IPS DF 6.9 (cell line): ENCODE data around the gene PIK3AP1.

ENCODE experiments used
- DNase-seq: peaks from one replicate; pipeline ENCODE4 v3.0.0-alpha.2; 2013; ENCODE audit warnings: low read depth, low spot score
- H3K27ac ChIP-seq: one replicate; pipeline ENCODE4 v1.5.1; 2013; ENCODE audit warnings: low read length, control low read depth
- H3K27me3 ChIP-seq: 2 replicates; pipeline ENCODE4 v1.6.1; 2013; ENCODE audit warnings: mild to moderate bottlenecking, low read length; ENCODE audit not compliant: control insufficient read depth, insufficient read depth
- H3K36me3 ChIP-seq: 2 replicates; pipeline ENCODE4 v1.6.1; 2013; ENCODE audit warnings: low read length; ENCODE audit not compliant: control insufficient read depth, insufficient read depth
- H3K4me1 ChIP-seq: 2 replicates; pipeline ENCODE4 v1.6.1; 2013; ENCODE audit warnings: low read length; ENCODE audit not compliant: control insufficient read depth, insufficient read depth
- H3K4me3 ChIP-seq: 2 replicates; pipeline ENCODE4 v1.5.1; 2013; ENCODE audit warnings: mild to moderate bottlenecking, low read length
- H3K9me3 ChIP-seq: 2 replicates; pipeline ENCODE4 v1.6.1; 2013; ENCODE audit warnings: low read length, inconsistent platforms; ENCODE audit not compliant: control insufficient read depth, insufficient read depth
- WGBS: extraction: QIAGEN DNeasy Blood & Tissue Kit; methylation state at CpG from one replicate; pipeline ENCODE4 v1.1.7; 2013; ENCODE audit warnings: mixed read lengths, missing lambda C conversion rate; ENCODE audit not compliant: insufficient read length, insufficient coverage; 5-methylcytosine and 5-hydroxymethylcytosine counted together

Gene PIK3AP1

DNA sequence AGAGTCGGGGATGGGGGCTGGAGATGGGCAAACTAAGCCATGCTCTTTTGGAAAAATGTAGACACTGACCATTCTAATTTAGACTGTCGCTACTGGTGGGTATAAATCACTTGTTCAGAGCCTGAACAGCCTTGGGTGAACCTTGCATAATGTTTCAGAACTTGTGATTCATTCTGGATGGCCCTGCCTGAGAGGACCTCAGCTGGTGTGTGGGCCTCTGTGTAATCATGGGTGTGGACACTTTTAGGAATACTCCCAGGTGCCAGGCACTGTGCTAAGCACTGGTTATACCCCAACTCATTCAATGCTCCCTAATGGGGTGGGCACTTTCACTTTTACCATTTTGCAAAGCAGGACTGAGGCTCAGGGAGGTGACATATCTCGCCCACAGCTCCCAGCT, 106.7 kb downstream of the PIK3AP1 start:
- Histone ChIP-seq H3K4me3 (no peak overlapping the region), H3K36me3 (no peaks in the 10 kb centered on the region)
- no CpG with 5 or more reads among the region's 3 CpGs for WGBS

DNA sequence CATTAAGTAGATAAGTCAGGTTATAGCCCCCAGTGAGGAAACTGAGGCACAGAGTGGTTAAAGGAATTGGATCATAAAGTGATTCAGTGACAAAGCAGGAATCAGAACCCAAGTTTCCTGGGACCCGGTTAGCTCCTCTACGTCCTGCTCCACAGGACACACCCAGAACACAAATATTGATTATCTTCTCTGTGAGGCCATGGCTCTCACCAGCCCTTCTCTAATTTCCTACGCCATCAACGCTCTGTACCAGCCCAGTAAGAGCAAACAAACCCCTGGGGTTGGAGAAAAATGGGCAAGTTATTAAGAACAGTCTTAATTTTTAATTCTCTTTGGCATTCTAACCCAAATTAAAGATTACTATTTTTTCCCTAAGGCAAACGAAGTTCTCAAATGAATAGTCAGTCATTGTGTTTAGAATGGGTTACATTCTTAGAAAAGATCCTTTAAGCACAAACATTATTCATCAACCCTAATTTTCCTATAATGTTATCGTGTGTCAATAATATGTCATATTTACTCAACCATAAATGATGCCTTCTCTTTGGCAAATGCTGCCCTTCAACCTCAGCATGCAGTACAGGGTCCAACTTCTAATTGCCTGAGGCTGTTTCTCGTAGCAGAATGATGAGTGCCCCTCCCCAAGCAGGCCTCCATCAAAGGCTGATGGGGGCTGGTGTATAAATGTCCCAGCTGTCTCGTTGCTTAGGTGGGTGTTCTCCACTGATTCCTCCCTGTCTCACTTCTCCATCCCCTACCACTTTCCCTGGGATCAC, 108.1 kb downstream of the PIK3AP1 start:
- no peaks in the 10 kb centered on the region for H3K4me1 ChIP-seq
- WGBS: no CpG with 5 or more reads among the region's 8 CpGs
- no peaks in the 10 kb centered on the region for H3K27me3 ChIP-seq
- no peak overlapping the region for H3K27ac ChIP-seq
- H3K4me3 ChIP-seq: no peak overlapping the region
- no peak for DNase-seq
- H3K9me3 ChIP-seq: no peaks in the 10 kb centered on the region
- no peaks in the 10 kb centered on the region for H3K36me3 ChIP-seq

More for the DNA sequence above, 106.7 kb downstream of the PIK3AP1 start:
- Histone ChIP-seq H3K27ac (no peak overlapping the region), H3K9me3 (no peaks in the 10 kb centered on the region), H3K4me1 (no peaks in the 10 kb centered on the region), H3K27me3 (no peaks in the 10 kb centered on the region)
- no peak for DNase-seq

DNA sequence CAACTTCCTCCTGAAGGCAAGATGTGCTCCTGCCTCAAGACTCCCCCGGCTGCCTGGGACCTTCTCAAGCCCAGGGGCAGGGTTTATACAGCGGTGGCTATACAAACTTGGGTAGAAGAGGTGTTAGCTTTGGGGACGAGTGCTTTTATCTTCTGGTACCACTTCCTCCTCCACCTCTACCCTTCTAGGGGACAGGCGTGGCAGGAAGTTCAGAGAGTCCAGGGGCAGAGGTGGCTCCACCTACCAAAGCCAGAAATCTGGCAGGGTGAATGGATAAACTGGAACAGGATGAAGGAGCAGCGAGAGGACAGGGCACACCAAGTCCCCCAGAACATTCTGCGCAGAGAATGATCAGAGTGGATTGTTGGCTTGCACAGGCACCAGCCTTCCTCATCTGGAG, 109.5 kb downstream of the PIK3AP1 start:
- DNase-seq: no peak
- no peaks in the 10 kb centered on the region for H3K36me3 ChIP-seq
- WGBS: no CpG with 5 or more reads among the region's 6 CpGs

DNA sequence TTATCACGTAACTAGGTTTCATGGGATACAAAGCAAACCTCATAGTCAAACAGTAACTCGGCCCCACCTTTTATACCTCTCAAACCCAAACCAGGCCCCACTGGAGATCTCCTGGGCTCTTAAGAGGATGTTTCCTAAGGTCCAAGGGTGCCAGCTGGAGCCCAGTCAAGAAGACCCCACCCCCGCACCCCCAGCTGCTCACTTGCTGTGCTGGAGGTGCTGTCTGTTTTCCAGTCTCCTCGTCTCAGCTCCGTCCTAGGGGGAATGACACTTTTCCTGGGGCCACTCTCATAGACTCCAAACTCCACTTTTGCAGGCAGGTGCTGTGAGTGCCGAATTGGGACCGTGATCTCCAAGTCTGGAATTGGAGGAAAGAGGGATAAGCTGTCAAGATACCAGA, 110.8 kb downstream of the PIK3AP1 start:
- H3K27ac ChIP-seq: no peak overlapping the region
- no CpG with 5 or more reads among the region's 7 CpGs for WGBS
- H3K4me3 ChIP-seq: no peak overlapping the region
- H3K36me3 ChIP-seq: no peaks in the 10 kb centered on the region
- no peaks in the 10 kb centered on the region for H3K4me1 ChIP-seq
- H3K9me3 ChIP-seq: no peaks in the 10 kb centered on the region
- DNase-seq: no peak
- H3K27me3 ChIP-seq: no peaks in the 10 kb centered on the region

More for the DNA sequence above, 109.5 kb downstream of the PIK3AP1 start:
- no peaks in the 10 kb centered on the region for H3K4me1 ChIP-seq
- H3K27ac ChIP-seq: no peak overlapping the region
- no peaks in the 10 kb centered on the region for H3K27me3 ChIP-seq
- no peak overlapping the region for H3K4me3 ChIP-seq
- no peaks in the 10 kb centered on the region for H3K9me3 ChIP-seq

DNA sequence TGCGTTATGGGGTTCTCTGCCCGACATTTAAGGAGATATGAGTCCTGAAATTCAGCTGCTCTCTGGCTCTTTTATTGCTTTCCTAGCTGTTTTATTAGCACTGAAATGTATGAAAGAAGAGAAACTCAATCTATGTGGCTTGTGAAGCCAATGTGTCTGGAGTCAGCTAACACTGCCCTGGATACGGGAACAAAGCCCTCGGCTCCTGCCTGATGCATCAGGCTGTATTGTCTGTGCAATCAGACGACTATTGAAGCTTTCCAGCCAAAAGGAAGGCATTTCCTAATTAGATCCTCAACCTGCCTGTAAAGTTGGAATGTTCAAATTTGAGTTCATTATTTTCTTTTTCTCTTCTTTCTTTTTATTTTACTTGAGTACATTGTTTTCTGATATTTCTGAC, 111.5 kb downstream of the PIK3AP1 start:
- no peak for DNase-seq
- H3K4me1 ChIP-seq: no peaks in the 10 kb centered on the region
- H3K9me3 ChIP-seq: no peaks in the 10 kb centered on the region
- no peak overlapping the region for H3K27ac ChIP-seq
- no CpG with 5 or more reads among the region's 5 CpGs for WGBS
- H3K4me3 ChIP-seq: no peak overlapping the region
- H3K27me3 ChIP-seq: no peaks in the 10 kb centered on the region
- no peaks in the 10 kb centered on the region for H3K36me3 ChIP-seq

DNA sequence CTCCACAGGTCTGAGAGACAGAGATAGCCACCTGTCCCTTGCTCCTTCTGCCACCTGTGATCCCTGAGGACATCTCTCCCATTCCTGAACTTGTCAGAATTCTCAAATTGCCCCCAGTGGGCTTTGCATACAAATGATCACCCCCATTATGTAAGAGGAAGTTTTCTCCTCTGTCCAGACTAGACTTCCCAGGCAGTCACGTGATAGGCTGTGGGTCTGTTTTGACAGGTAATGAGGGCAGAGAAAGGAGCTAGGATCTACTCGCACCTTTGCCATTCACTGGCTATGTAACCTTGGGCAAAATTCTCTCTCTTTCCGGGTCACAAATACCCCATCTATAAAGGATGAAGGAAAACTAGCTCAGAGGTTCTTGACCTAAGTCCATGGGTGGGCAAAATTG, 112.1 kb downstream of the PIK3AP1 start:
- no peaks in the 10 kb centered on the region for H3K9me3 ChIP-seq
- no peaks in the 10 kb centered on the region for H3K27me3 ChIP-seq
- no peak overlapping the region for H3K27ac ChIP-seq
- H3K4me1 ChIP-seq: no peaks in the 10 kb centered on the region
- H3K36me3 ChIP-seq: no peaks in the 10 kb centered on the region
- no peak overlapping the region for H3K4me3 ChIP-seq
- no peak for DNase-seq
- no CpG with 5 or more reads among the region's 3 CpGs for WGBS

DNA sequence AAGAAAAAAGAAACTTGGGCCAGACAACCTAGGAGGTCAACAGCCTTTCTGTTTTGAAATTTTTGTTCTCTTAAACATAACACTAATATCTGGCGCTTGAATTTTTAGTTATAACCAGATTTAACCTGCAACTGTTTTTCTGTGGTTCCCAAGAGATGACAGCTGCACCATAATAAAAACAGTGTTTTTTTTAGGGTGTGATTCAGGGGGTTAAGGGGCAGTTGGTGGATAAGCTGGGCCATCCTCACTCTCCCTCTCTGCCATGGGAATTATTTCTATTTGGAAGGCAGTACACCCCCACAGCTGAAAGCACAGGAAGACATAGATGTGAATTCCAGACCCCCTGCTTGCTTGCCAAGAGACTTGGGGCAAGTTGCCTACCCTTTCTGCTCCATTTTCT, 113.4 kb downstream of the PIK3AP1 start:
- Histone ChIP-seq H3K27ac (no peak overlapping the region), H3K4me3 (no peak overlapping the region), H3K4me1 (no peaks in the 10 kb centered on the region), H3K9me3 (no peaks in the 10 kb centered on the region), H3K36me3 (no peaks in the 10 kb centered on the region), H3K27me3 (no peaks in the 10 kb centered on the region)
- DNase-seq: no peak
- WGBS: no CpG with 5 or more reads among the region's 1 CpG

DNA sequence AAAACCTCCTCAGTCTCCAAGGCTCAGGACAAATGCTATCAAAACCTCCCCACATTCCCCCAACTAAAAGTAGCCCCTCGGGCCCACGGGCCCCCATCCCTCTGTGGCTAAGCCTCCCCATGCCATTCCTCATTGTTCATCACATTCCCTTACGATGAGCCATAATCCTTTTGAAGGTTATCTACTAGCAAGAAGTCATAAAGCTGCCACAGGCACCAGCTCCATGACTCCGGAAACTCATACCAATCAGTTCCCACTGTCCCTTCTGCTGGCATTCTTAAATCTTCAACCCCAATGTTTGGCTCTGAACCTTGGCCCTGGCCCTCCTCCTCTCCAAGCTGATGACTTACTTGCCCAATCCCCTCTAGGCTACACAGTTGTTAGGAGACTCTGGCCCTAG, 114.1 kb downstream of the PIK3AP1 start:
- no peak for DNase-seq
- Histone ChIP-seq H3K27me3 (no peaks in the 10 kb centered on the region), H3K9me3 (no peaks in the 10 kb centered on the region), H3K36me3 (no peaks in the 10 kb centered on the region), H3K27ac (no peak overlapping the region), H3K4me3 (no peak overlapping the region), H3K4me1 (no peaks in the 10 kb centered on the region)
- no CpG with 5 or more reads among the region's 4 CpGs for WGBS

DNA sequence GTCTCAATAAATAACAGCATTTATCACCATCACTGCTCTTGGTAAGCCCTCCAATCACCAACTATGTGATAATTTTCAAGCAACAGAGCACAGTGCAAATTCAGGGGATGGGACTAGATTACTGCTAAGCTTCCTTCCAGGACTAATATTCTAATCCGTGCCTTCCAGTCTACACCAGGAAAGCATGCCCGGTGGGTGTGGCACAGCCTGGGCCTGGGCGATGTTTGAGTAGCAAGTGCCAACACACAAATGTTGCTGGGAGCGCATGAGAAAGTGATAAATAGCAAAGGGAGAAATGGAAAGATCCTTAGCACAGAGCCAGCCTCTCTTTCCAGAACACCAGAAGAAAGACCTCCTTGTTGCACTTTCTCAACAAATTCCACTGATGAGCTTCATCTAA, 120.0 kb downstream of the PIK3AP1 start:
- H3K9me3 ChIP-seq: no peaks in the 10 kb centered on the region
- WGBS: no CpG with 5 or more reads among the region's 4 CpGs
- no peaks in the 10 kb centered on the region for H3K4me1 ChIP-seq
- H3K27me3 ChIP-seq: no peaks in the 10 kb centered on the region
- H3K4me3 ChIP-seq: no peak overlapping the region
- DNase-seq: no peak
- no peaks in the 10 kb centered on the region for H3K36me3 ChIP-seq
- H3K27ac ChIP-seq: no peak overlapping the region

DNA sequence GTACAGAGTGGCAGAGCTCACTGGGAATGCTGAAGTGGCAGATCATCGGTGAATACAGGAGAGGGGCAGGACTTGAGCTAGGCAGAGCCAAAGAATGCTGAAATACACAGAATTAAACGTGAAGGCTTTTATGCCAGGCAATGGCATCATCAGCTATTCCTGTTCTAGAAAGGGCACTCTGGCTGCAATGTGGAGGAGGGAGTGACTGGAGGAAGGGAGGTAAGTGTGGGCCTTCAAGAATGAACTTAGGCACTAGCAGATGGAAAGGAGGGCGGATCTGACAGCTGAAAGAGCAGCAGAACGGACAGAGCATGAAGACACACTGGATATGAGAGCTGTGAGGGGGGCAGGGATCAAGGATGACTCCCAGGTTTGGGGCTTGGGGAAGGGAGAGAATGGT, 121.5 kb downstream of the PIK3AP1 start:
- no peak overlapping the region for H3K27ac ChIP-seq
- H3K36me3 ChIP-seq: no peaks in the 10 kb centered on the region
- no peaks in the 10 kb centered on the region for H3K27me3 ChIP-seq
- no peaks in the 10 kb centered on the region for H3K9me3 ChIP-seq
- DNase-seq: no peak
- no peaks in the 10 kb centered on the region for H3K4me1 ChIP-seq
- no peak overlapping the region; the same call in 1 of the 2 replicates for H3K4me3 ChIP-seq
- no CpG with 5 or more reads among the region's 4 CpGs for WGBS
